ENCODE measurements around the gene PLCB3. TPM values are rescaled to one million over a fixed set of nuclear protein-coding genes. Genes with fewer than 3 reads are reported as not detected.

Gene PLCB3
- polyA plus RNA-seq, 3 donors = 11.6 to 17.7 (median 15.1) TPM

DNA sequence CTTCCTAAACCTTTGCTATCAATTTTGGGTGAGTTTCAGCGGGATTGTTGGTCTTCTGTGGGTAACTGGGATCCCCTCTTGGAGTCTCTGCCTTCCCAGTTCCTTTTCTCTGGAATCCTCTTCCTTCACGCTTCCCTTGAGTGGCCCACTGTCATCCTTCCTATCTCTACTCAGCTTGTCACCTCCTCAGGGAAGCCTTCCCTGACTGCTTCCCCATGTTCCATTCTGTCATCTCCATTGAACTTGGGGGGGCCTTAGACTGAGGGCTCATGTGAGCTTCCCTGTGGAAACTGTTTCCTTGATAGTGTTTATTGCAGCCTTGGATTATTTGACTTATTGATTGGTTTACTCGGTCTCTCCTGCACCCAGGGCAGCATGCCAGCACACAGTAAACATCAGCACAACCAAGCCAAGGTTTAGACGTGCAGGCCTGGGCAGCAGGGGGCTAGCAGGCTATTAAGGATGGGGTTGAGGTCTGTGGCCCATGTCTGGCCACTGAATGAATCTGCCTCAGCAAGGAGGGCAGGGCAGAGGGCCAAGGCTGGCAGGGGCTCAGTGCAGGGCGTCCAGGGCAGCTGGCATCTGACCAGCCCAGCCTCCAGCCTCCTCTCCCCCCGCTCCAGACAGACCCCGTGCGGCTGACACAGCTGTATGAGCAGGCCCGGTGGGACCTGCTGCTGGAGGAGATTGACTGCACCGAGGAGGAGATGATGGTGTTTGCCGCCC, 32.5 kb upstream of the PLCB3 start:
- DNase-seq (ENCODE audit: extremely low read depth in 1 of 11, low read depth in 9 of 11, low spot score in 4 of 11) = no peak

GRCh38 chr11:64219354-64219684, 32.0 kb upstream of the PLCB3 start:
- no peak for DNase-seq (ENCODE audit: extremely low read depth in 1 of 11, low read depth in 9 of 11, low spot score in 4 of 11)

- DNase-seq (ENCODE audit: extremely low read depth in 1 of 11, low read depth in 9 of 11, low spot score in 4 of 11) = no peak
Measured at GRCh38 chr11:64219755-64220154, 31.6 kb upstream of the PLCB3 start.

DNA sequence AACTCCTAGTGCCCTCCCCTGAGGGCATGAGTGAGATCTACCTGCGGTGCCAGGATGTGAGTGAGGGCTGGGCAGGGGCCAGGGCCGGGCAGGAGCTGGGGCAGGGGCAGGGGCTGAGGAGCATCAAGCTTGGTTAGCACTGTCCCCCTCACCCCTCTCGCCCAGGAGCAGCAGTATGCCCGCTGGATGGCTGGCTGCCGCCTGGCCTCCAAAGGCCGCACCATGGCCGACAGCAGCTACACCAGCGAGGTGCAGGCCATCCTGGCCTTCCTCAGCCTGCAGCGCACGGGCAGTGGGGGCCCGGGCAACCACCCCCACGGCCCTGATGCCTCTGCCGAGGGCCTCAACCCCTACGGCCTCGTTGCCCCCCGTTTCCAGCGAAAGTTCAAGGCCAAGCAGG, 31.1 kb upstream of the PLCB3 start:
- no peak for DNase-seq (ENCODE audit: extremely low read depth in 1 of 11, low read depth in 9 of 11, low spot score in 4 of 11)

DNA sequence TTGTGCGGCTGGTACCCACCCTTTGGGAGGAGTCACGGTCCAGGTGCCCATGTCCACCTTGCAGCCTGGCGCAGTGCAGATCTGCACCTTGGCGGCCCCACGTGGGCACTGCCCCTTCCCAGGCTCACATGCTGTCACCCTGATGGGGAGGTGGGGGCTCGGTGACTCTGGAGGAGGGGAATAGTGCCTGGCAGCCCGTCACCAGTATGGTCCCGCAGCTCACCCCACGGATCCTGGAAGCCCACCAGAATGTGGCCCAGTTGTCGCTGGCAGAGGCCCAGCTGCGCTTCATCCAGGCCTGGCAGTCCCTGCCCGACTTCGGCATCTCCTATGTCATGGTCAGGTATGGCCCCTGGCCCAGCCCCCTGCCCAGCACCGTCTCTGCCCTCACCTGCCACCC, 30.5 kb upstream of the PLCB3 start:
- DNase-seq (ENCODE audit: extremely low read depth in 1 of 11, low read depth in 9 of 11, low spot score in 4 of 11) = no peak

DNA sequence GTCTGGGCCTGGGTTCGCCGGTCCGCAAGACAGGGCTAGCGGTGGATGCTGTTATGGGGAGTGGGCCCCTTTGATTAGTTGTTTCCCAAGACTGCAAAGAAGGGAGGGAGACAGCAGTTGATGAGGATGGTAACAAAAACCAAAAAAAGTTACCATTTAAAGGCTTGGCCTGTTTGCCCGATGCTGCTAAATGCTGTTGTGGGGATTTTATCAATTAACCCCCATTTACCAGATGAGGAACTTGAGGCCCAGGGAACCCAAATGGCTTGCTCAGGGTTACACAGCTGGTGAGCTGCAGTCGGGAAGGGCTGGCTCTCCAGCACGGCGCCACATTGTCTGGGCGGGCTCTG, 28.7 kb upstream of the PLCB3 start:
- no peak for DNase-seq (ENCODE audit: extremely low read depth in 1 of 11, low read depth in 9 of 11, low spot score in 4 of 11)

DNA sequence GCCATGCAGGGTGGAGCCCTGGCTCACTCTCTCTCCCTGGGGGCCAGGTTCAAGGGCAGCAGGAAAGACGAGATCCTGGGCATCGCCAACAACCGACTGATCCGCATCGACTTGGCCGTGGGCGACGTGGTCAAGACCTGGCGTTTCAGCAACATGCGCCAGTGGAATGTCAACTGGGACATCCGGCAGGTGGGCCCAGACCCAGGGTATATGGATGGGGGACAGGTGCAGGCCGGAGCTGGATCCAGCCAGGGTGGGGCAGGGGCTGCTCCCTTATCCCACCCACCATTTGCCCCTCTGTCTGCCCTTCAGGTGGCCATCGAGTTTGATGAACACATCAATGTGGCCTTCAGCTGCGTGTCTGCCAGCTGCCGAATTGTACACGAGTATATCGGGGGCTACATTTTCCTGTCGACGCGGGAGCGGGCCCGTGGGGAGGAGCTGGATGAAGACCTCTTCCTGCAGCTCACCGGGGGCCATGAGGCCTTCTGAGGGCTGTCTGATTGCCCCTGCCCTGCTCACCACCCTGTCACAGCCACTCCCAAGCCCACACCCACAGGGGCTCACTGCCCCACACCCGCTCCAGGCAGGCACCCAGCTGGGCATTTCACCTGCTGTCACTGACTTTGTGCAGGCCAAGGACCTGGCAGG, 28.2 kb upstream of the PLCB3 start:
- no peak for DNase-seq (ENCODE audit: extremely low read depth in 1 of 11, low read depth in 9 of 11, low spot score in 4 of 11)

- no peak for DNase-seq (ENCODE audit: extremely low read depth in 1 of 11, low read depth in 9 of 11, low spot score in 4 of 11)
Measured at GRCh38 chr11:64224151-64224890, 27.0 kb upstream of the PLCB3 start.

- no peak for DNase-seq (ENCODE audit: extremely low read depth in 1 of 11, low read depth in 9 of 11, low spot score in 4 of 11)
Measured at GRCh38 chr11:64224891-64225607, 26.3 kb upstream of the PLCB3 start.

DNA sequence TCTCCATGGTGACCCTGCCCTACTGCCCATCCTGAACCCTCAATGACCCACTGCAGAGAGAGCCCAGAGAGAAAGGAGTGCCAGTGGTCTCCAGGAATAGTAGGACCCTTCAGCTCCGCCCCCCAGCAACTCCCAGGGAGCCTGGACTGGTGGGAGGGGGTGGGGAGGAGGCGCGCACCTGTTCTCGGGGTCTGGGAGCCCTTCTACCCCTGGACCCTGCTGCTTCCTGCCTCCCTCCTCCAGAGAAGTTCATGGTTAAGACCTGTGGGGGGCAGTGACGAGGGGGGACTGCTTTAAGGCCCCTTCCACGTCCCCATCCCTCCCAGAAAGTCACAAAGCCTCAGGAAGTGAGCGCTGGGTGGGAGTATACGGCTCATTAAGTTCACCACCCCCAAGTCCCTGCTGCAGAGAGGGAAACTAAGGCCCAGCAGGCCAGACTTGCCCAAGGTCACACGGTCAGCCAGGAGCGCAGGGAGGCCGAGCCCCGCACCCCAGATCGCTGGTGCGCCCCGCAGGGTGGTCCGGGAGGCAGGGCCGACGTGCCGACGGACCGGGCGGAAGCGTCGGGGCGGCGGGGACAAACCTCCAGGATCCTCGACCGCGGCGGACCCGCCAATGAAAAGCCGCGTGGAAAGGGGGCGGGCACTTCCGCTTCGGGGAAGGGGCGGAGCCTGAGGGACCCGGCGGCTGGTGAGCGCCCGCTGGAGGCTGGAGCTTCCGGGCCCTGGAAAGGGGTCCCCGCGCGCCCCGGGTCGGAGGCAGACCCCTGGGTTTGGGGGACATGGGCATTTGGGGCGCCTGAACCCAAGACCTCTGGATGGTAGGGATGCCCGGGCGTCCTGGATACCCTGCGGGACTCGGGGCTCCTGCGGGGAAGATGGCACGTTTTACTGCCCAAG, 25.5 kb upstream of the PLCB3 start, which contains the start of the genes NUDT22 and TRPT1:
TSS of gene NUDT22 (plus strand) at position 667 of the 899 bp plus-strand sequence. CDS start 379 bp downstream, outside the sequence.
TSS of gene TRPT1 (minus strand) at position 579 of the 899 bp plus-strand sequence. CDS start at position 253, 326 bp downstream.
- DNase-seq (ENCODE audit: extremely low read depth in 1 of 11, low read depth in 9 of 11, low spot score in 4 of 11) = peak in 9 of 11 donors; percentile 67 to 89 (median 82)

- DNase-seq (ENCODE audit: extremely low read depth in 1 of 11, low read depth in 9 of 11, low spot score in 4 of 11) = no peak
Measured at GRCh38 chr11:64226507-64227051, 24.8 kb upstream of the PLCB3 start.

- DNase-seq (ENCODE audit: extremely low read depth in 1 of 11, low read depth in 9 of 11, low spot score in 4 of 11) = no peak
Measured at GRCh38 chr11:64227405-64227956, 23.8 kb upstream of the PLCB3 start.

DNA sequence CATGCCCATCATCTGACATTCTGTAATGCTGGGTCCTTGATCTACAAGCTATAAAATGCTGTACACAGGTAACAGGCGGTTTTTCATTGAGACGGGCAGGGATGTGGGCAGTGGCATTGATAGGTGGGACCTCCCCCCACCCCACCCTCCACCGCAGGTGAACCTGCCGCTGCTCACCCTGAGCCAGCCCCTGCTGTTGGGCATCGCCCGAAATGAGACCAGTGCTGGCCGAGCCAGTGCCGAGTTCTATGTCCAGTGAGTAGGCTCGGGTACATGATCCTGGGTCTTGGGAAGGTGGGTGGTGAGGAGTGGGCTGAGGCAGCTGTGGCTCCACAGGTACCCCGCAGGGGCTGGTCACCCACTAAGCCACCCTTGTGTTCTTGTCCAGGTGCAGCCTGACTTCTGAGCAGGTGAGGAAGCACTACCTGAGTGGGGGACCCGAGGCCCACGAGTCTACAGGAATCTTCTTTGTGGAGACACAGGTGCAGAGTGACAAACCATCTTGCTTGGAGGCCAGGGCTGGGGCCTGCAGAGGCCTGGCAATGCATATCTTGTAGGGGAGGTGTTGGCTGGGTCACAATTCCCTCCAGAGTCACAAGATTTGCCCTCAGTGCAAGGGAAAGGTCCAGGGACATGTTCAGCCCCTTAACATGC, 22.1 kb upstream of the PLCB3 start:
- no peak for DNase-seq (ENCODE audit: extremely low read depth in 1 of 11, low read depth in 9 of 11, low spot score in 4 of 11)

GRCh38 chr11:64229744-64230170, 21.6 kb upstream of the PLCB3 start:
- no peak for DNase-seq (ENCODE audit: extremely low read depth in 1 of 11, low read depth in 9 of 11, low spot score in 4 of 11)

DNA sequence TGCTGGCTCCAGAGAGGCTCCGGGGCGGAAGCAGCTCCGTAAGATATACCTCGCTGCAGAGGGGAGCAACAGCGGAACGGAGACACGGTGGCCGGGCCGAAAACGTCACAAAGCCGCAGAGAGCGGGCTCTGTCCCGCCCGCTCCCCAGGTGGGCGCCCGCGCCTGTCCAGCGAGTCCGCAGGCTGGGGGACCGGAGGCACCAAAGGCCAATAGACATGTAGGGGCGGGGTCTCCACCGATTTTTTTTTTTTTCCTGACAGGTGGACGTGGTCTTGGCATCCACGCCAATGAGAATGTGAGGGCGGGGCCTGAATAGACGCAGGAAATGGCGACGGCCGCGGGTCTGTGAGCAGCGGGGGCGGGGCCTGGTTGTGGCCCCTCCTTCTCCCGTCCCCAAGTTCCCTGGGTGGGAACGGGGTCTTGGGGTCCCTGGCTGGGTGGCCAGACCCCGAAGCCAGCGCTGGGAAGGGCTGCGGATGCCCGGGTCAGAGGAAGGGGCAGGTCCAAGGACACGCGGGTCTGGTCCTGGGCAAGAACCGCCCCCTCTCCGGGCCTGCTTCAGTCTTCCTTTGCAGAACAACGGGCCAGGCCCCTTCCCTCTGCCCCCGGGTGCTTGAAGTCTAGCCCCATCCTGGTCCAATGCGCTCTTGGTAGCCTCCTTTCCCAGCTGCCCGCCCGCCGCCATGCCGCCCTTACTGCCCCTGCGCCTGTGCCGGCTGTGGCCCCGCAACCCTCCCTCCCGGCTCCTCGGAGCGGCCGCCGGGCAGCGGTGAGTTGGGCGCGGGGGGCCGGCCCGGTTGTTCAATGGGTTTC, 21.0 kb upstream of the PLCB3 start, which contains the start of gene DNAJC4:
TSS of gene DNAJC4 (plus strand) at position 378 of the 814 bp plus-strand sequence. CDS start at position 685, 307 bp downstream.
- peak; percentile 83 to 96 (median 91) for DNase-seq (ENCODE audit: extremely low read depth in 1 of 11, low read depth in 9 of 11, low spot score in 4 of 11)

DNA sequence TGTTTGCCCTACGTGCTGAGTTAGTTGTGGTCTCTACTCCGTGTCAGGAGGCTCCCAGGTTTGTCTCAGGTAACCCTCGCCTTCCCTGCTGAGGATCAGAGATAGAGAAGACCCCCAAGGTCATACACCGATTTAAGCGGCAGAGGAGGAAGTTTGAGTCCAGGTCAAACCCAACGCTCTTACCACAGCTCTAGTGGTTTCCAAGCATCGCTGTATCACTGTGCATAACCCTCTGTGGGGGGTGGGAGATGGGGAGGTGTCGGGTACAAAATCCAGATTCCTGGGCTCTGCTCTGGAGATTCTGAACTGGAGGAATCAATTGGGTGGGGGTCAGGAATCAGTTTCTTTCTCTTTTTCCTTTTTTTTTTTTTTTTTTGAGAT, 20.4 kb upstream of the PLCB3 start:
- no peak for DNase-seq (ENCODE audit: extremely low read depth in 1 of 11, low read depth in 9 of 11, low spot score in 4 of 11)
